ENCODE results near the gene LACTBL1.

Gene LACTBL1

DNA sequence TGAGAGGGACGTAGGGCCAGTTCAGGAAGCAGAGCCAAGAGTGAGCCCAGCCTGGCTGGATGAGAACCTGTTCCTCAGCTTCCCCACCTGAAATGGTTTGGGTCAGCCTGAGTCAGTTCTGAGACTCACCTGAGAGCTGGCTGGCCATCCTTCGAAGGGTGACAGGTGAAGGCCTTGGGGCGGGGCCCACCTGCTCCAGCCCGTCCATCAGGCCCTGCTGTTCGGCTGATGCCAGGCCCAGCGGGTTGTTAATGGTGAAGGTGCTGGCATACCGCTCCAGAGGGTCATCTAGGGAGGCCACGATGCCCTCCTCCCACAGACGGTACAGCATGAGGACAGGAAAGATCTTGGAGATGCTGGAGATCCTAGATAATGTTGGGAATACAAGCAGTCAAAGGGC lies 14.1 kb downstream of the LACTBL1 start:
- no peak overlapping the region for H3K27ac ChIP-seq (ENCODE audit: low read depth, low read length)
- H3K27me3 ChIP-seq (ENCODE audit: low read length), result no peaks in the 10 kb centered on the region
- no peaks in the 10 kb centered on the region for H4K20me1 ChIP-seq (ENCODE audit: low read depth, low read length)
- no peaks in the 10 kb centered on the region for H3K79me2 ChIP-seq (ENCODE audit: insufficient read depth, low read length)
- H3K36me3 ChIP-seq (ENCODE audit: low read length), result no peaks in the 10 kb centered on the region
- no peaks in the 10 kb centered on the region for H3K9me2 ChIP-seq (replicated peaks; ENCODE audit: insufficient read depth, low read length)
- H3F3A ChIP-seq (ENCODE audit: insufficient read depth), result no peaks in the 10 kb centered on the region
- H3K9me3 ChIP-seq (ENCODE audit: insufficient read depth, low read length), result no peaks in the 10 kb centered on the region
- H3K4me3 ChIP-seq (ENCODE audit: insufficient read depth, low read length, poor library complexity, severe bottlenecking), result no peak overlapping the region
- no peak overlapping the region for H3K4me2 ChIP-seq (ENCODE audit: low read depth, low read length, poor library complexity, severe bottlenecking)
- no peak overlapping the region for H2AFZ ChIP-seq (ENCODE audit: low read depth, low read length, severe bottlenecking)
- H3K9ac ChIP-seq (ENCODE audit: low read length), result no peak overlapping the region
- TF ChIP-seq CTCF (IDR thresholded peaks at IDR 0.05; ENCODE audit: insufficient read depth, low read length, poor library complexity, severe bottlenecking), result no peak

- Histone ChIP-seq H3K4me3 (ENCODE audit: insufficient read depth, low read length, poor library complexity, severe bottlenecking) (no peak overlapping the region), H3K27me3 (ENCODE audit: low read length) (no peaks in the 10 kb centered on the region), H3K27ac (ENCODE audit: low read depth, low read length) (no peak overlapping the region), H3K36me3 (ENCODE audit: low read length) (no peaks in the 10 kb centered on the region), H3K4me2 (ENCODE audit: low read depth, low read length, poor library complexity, severe bottlenecking) (no peak overlapping the region), H4K20me1 (ENCODE audit: low read depth, low read length) (no peaks in the 10 kb centered on the region), H3K9ac (ENCODE audit: low read length) (no peak overlapping the region), H3K9me3 (ENCODE audit: insufficient read depth, low read length) (no peaks in the 10 kb centered on the region), H3K9me2 (replicated peaks; ENCODE audit: insufficient read depth, low read length) (no peaks in the 10 kb centered on the region), H3K79me2 (ENCODE audit: insufficient read depth, low read length) (no peaks in the 10 kb centered on the region), H3F3A (ENCODE audit: insufficient read depth) (no peaks in the 10 kb centered on the region), H2AFZ (ENCODE audit: low read depth, low read length, severe bottlenecking) (no peak overlapping the region)
- no peak for TF ChIP-seq CTCF (IDR thresholded peaks at IDR 0.05; ENCODE audit: insufficient read depth, low read length, poor library complexity, severe bottlenecking)
- TF ChIP-seq EZH2phosphoT487 (conservative IDR thresholded peaks at IDR 0.05; ENCODE audit: low read length), result no peak
Measured at GRCh38 chr1:22957066-22957465, 15.6 kb downstream of the LACTBL1 start.

DNA sequence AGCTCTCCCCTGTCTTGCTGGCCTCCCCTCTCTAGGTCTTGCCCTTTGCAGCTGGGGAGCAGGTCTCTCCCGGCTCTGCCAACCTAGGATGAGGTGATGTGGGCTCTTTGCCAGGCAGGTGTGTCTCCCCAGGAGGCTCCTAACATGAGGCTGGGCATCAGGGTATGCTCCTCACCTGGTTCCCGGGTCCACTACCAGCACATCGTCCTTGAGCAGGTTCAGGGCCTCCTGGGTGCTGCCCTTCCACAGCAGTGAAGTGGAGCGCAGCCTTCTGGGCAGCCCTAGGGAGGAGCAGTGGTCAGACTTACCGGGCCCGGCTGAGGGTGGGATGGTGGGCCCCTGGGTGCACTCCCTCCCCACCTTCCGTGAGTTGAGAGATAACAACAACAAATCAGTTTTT lies 17.5 kb downstream of the LACTBL1 start:
- Histone ChIP-seq H3K4me3 (ENCODE audit: insufficient read depth, low read length, poor library complexity, severe bottlenecking) (no peak overlapping the region), H3K9me3 (ENCODE audit: insufficient read depth, low read length) (no peaks in the 10 kb centered on the region), H3K27ac (ENCODE audit: low read depth, low read length) (no peak overlapping the region), H3K27me3 (ENCODE audit: low read length) (no peaks in the 10 kb centered on the region), H3K4me2 (ENCODE audit: low read depth, low read length, poor library complexity, severe bottlenecking) (no peak overlapping the region), H4K20me1 (ENCODE audit: low read depth, low read length) (no peaks in the 10 kb centered on the region), H3F3A (ENCODE audit: insufficient read depth) (no peaks in the 10 kb centered on the region), H3K9ac (ENCODE audit: low read length) (no peak overlapping the region), H3K36me3 (ENCODE audit: low read length) (no peaks in the 10 kb centered on the region), H3K9me2 (replicated peaks; ENCODE audit: insufficient read depth, low read length) (no peaks in the 10 kb centered on the region), H3K79me2 (ENCODE audit: insufficient read depth, low read length) (no peaks in the 10 kb centered on the region), H2AFZ (ENCODE audit: low read depth, low read length, severe bottlenecking) (no peak overlapping the region)
- no peak for TF ChIP-seq EZH2phosphoT487 (conservative IDR thresholded peaks at IDR 0.05; ENCODE audit: low read length)
- TF ChIP-seq CTCF (IDR thresholded peaks at IDR 0.05; ENCODE audit: insufficient read depth, low read length, poor library complexity, severe bottlenecking), result no peak

DNA sequence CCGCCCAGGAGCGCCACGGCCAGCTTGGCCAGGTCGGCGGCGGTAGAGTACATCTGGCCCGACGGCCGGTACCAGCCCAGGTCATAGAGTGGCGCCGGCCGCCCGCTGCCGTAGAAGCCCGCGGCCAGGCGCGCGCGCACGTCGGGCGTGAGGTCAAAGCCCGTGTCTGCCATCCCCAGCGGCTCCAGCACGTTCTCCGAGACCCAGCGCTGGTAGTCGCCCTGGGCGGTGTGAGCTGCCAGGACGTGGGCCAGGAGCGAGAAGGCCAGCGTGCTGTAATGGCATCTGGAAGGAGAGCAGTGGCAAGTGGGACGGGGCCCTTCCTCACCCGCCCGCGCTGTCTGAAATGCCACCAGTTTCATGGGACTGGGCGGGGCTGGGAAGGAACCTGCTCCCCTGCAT lies 18.9 kb downstream of the LACTBL1 start:
- Histone ChIP-seq H3K27me3 (ENCODE audit: low read length) (no peaks in the 10 kb centered on the region), H3K79me2 (ENCODE audit: insufficient read depth, low read length) (no peaks in the 10 kb centered on the region), H2AFZ (ENCODE audit: low read depth, low read length, severe bottlenecking) (no peak overlapping the region), H3K4me3 (ENCODE audit: insufficient read depth, low read length, poor library complexity, severe bottlenecking) (no peak overlapping the region), H3K9ac (ENCODE audit: low read length) (no peak overlapping the region), H3F3A (ENCODE audit: insufficient read depth) (no peaks in the 10 kb centered on the region), H3K27ac (ENCODE audit: low read depth, low read length) (no peak overlapping the region), H3K4me2 (ENCODE audit: low read depth, low read length, poor library complexity, severe bottlenecking) (no peak overlapping the region), H4K20me1 (ENCODE audit: low read depth, low read length) (no peaks in the 10 kb centered on the region), H3K9me3 (ENCODE audit: insufficient read depth, low read length) (no peaks in the 10 kb centered on the region), H3K36me3 (ENCODE audit: low read length) (no peaks in the 10 kb centered on the region), H3K9me2 (replicated peaks; ENCODE audit: insufficient read depth, low read length) (no peaks in the 10 kb centered on the region)
- no peak for TF ChIP-seq EZH2phosphoT487 (conservative IDR thresholded peaks at IDR 0.05; ENCODE audit: low read length)

All from SU-DHL-6 (cell line).